Mucosa of stomach (tissue), 1 donor: ENCODE results near the gene SLC6A3.

Experiments used
- H3K27me3 ChIP-seq: one replicate; pipeline ENCODE4 v1.7.0; 2013; ENCODE audit warnings: mild to moderate bottlenecking, low read length; ENCODE audit not compliant: control insufficient read depth, insufficient read depth
- H3K36me3 ChIP-seq: one replicate; pipeline ENCODE4 v1.7.0; 2013; ENCODE audit warnings: low read length; ENCODE audit not compliant: control insufficient read depth, insufficient read depth
- H3K4me1 ChIP-seq: one replicate; pipeline ENCODE4 v1.7.0; 2013; ENCODE audit warnings: mild to moderate bottlenecking, low read length; ENCODE audit not compliant: control insufficient read depth, insufficient read depth
- H3K4me3 ChIP-seq: one replicate; pipeline ENCODE4 v1.7.0; 2013; ENCODE audit warnings: low read length
- H3K9ac ChIP-seq: one replicate; pipeline ENCODE4 v1.7.0; 2013; ENCODE audit warnings: mild to moderate bottlenecking, low read length, moderate library complexity
- H3K9me3 ChIP-seq: one replicate; pipeline ENCODE4 v1.7.0; 2013; ENCODE audit warnings: mild to moderate bottlenecking, low read length, moderate library complexity; ENCODE audit not compliant: control insufficient read depth
- donor health status: Pancreatic carcinoma.

SLC6A3 gene

DNA sequence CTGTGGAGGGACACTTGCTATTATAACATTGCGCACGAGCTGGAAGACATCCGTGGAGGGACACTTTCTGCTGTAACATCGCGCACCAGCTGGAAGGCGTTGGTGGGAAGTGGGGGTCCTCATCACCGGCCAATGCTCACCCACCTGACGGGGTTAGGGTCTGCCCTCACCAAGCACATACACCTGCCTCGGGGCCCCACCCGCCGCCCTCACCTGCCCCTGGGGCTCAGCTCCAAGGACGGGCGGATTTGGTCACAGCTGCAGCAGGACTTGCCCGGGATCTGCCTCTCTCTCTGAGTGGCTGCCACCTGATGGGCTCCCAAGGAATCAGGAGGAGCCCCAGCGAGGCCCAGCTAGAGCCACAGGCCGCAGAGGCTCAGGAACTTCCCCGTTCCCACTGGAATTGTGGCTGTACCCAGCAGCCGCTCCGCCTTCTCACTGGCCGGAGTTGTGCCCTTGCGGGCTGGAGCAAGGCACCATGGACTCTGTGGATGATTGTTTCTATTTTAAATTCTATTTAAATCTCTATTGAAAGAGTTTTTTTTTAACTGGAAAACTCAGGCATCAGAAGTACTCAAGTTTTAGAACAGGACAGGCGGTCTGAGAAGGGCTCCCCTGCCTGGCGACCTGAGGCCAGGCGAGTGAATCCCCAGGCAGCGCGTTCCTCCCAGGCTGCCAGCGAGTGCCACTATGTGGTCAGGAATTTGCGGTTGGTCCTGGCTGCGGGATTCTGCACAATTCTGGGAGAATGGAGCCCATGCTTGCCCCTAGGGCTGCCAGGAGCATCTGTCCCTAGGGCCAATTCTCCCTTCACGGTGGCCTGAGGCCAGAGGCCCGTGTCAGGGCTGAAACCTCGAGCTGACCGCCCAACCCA lies 38.9 kb upstream of the SLC6A3 start:
- no peak overlapping the region for H3K4me3 ChIP-seq
- H3K27me3 ChIP-seq = no peaks in the 10 kb centered on the region
- no peaks in the 10 kb centered on the region for H3K36me3 ChIP-seq
- no peaks in the 10 kb centered on the region for H3K4me1 ChIP-seq
- H3K9me3 ChIP-seq = no peaks in the 10 kb centered on the region
- H3K9ac ChIP-seq = no peak overlapping the region

DNA sequence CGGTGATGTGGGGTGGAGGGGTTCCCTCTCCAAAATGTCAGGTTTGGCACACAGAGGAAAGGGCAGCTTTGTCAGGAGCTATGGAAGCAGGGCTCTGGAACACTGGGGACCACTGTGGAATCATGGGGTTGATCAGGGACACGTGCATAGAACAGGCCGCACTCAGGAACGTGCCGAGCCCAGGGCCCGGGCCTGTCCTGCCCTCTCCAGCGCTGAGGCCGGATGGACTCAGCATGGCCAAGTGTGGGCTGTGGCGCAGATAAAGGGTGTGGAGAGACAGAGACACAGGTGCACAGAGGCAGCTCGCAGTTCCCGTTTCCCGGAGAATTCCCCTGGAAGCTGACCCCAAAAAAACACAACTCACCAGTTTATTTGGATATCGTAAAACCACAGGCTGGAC lies 37.8 kb upstream of the SLC6A3 start:
- H3K36me3 ChIP-seq = no peaks in the 10 kb centered on the region

DNA sequence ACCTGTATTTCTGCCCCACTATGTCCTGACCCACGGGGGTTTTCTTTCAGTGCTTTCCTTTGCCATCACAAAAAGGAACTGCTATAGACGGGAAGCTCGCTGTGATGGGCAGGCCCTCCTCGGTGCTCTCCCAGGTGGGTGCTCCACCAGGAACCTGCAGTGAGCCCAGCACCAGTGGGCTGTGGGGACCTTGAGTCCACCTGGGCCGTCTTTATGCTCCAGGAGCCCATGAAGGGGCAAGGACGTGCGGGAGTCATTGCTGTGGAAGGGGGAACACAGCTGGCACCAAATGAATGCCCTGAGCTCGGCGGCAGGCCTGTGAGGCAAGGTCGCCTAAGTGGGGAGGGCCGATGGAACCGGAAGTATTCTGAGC lies 36.7 kb upstream of the SLC6A3 start:
- Histone ChIP-seq H3K4me1 (no peaks in the 10 kb centered on the region), H3K36me3 (no peaks in the 10 kb centered on the region), H3K27me3 (no peaks in the 10 kb centered on the region), H3K4me3 (no peak overlapping the region), H3K9me3 (no peaks in the 10 kb centered on the region), H3K9ac (no peak overlapping the region)

More for the DNA sequence above, 37.8 kb upstream of the SLC6A3 start:
- no peak overlapping the region for H3K9ac ChIP-seq
- H3K9me3 ChIP-seq = no peaks in the 10 kb centered on the region
- H3K27me3 ChIP-seq = no peaks in the 10 kb centered on the region
- H3K4me1 ChIP-seq = no peaks in the 10 kb centered on the region
- H3K4me3 ChIP-seq = no peak overlapping the region

DNA sequence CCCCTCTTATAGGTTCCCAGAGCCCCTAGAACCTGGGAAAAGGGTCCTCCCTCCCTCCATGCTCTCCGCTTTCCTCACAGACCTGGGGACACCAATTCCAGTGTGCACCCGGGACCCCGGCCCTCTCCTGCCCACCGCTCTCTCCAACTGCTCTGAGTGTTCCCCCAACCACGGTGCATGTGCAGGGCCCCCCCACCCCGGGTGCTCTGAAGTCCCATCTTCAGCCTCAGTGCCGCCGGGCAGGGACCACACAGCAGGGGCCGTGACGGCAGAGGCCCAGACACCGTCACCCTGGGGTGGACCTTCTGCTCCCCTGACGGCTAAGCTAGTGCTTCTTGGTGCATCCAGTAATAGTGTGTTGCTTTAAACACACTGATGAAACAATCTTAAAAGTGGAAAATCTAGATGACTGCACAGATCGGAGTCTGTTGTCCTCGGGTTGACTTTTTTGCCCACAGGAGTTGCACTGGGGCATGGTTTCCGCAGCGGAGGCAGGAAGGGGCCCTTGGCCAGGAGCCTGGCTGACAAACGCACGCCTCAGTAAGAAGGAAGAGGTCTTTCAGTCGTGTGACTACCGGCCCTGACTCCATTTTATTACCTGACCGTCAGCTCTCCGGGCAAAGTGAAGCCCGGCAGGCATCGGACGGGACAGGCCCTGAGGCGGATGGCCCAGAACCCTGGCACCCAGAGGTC lies 36.2 kb upstream of the SLC6A3 start:
- H3K9me3 ChIP-seq = no peaks in the 10 kb centered on the region
- no peaks in the 10 kb centered on the region for H3K27me3 ChIP-seq
- no peaks in the 10 kb centered on the region for H3K4me1 ChIP-seq
- no peak overlapping the region for H3K9ac ChIP-seq
- H3K36me3 ChIP-seq = no peaks in the 10 kb centered on the region
- no peak overlapping the region for H3K4me3 ChIP-seq

DNA sequence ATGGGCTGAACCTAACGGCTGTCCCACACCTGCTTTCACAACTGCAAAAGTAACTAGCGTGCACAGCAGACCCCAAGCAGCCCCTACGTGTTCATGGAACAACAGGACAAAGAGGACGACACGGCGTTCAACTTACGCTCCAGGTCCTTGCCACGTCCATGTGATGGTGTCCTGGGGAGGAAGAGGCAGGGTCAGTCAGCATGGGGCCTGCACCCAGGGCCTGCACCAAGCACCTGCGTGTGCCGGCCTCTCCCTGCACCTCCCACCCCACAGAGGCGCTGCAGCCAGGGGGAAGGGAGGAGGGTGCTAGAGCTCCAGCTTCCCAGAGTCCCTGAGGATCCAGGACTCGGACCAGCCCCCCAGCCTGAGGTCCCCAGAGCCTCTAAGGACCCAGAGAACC lies 35.6 kb upstream of the SLC6A3 start:
- Histone ChIP-seq H3K27me3 (no peaks in the 10 kb centered on the region), H3K4me1 (no peaks in the 10 kb centered on the region), H3K36me3 (no peaks in the 10 kb centered on the region), H3K4me3 (no peak overlapping the region), H3K9me3 (no peaks in the 10 kb centered on the region), H3K9ac (no peak overlapping the region)

DNA sequence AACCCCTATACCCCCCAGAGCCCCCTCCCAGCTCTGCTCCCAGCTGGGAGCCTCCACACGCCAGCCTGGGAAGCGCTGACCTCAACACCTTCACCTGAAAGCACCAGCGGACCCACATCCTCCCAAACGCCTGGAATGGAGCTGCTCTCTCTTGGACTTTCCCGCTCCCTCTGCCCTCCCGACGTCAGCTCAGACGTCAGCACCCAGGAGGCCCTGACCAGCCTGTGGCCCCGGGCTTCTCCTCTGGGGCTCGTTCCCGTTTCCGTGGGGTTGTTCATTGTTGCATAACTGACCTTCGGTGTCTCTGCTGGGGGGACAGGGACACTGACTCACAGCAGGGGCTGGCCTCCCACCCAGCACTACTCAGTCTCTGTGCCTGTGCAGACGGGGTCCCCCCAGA lies 35.0 kb upstream of the SLC6A3 start:
- no peaks in the 10 kb centered on the region for H3K27me3 ChIP-seq
- H3K4me3 ChIP-seq = no peak overlapping the region
- no peaks in the 10 kb centered on the region for H3K4me1 ChIP-seq
- H3K36me3 ChIP-seq = no peaks in the 10 kb centered on the region
- H3K9me3 ChIP-seq = no peaks in the 10 kb centered on the region
- H3K9ac ChIP-seq = no peak overlapping the region

DNA sequence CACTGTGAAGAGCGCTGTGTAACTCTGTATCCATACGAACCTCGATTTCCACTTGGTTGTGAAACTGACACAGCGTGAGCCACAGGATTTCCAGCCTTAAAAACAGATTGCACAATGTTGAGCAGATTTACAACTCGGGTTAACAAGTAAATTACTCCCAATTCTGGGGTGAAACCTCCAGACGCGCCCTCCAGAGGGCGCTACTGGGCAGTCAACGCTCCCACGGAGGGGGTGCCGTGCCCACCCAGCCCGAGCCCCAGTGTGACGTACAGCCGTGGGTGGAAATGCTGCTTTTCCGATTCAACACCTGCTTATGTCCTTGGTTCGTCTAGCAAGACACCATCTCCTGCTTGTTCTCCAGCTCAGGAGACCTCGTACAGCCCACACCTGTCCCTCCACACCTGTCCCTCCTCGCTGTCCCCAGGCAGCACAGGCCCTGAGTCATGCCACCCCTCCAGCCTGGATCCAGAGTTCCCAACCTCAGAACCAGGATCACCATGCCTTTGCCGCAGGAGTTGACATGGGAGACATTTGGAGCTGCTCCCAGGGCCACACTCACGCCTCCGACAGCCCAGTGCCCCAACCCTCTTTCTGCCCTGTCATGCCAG lies 34.4 kb upstream of the SLC6A3 start:
- no peaks in the 10 kb centered on the region for H3K36me3 ChIP-seq
- no peak overlapping the region for H3K9ac ChIP-seq
- no peaks in the 10 kb centered on the region for H3K4me1 ChIP-seq
- no peaks in the 10 kb centered on the region for H3K27me3 ChIP-seq
- no peaks in the 10 kb centered on the region for H3K9me3 ChIP-seq
- H3K4me3 ChIP-seq = no peak overlapping the region

DNA sequence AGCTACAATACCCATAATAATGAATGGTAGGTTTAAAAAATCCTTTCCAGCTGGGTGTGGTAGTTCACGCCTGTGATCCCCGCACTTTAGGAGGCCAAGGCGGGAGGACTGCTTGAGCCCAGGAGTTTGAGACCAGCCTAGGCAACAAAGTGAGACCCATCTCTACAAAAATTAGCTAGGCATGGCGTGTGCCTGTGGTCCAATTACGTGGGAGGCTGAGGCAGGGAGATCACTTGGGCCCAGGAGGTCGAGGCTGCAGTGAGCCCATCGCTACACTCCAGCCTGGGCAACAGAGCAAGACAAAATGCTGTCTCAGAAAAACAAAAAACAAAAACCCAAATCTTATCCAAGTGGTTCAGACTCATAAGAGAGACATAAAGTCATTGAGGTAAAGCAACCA lies 33.8 kb upstream of the SLC6A3 start:
- Histone ChIP-seq H3K9me3 (no peaks in the 10 kb centered on the region), H3K4me1 (no peaks in the 10 kb centered on the region), H3K36me3 (no peaks in the 10 kb centered on the region), H3K9ac (no peak overlapping the region), H3K4me3 (no peak overlapping the region), H3K27me3 (no peaks in the 10 kb centered on the region)

DNA sequence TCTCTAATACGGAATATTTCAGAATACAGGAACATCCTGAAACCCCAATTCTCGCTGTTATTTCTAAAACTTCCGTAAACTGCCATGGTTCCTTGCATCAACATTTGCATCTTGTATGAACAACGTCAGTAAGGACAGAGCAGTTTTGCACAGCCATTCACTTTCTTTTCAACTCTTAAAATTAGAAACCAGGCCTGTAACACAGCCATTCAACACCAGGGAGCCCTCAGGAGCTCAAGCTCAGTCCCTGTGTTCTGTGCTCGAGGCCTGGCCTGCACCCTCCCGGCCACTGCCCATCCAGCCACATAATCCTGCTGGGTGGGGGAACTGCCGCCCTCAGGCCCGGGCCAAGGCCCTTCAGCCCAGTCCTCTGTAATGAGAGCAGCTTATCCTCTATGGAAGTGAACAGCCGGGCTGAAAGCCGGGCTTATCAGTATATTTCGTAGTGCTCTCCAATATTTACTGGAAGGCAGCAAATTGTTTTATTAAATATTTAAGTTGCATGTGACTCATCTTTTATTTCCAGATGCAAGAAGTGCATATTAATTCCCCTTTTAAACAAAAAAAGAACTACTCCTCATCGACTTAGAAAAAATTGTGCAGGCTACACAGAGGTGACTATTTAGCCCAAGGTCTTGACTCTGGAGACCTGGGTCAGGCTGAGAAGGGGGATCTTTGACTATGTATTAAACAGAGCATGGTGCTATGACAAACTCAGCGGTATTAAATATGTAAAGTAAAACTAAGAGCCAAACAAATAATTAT lies 33.2 kb upstream of the SLC6A3 start:
- no peaks in the 10 kb centered on the region for H3K9me3 ChIP-seq
- H3K27me3 ChIP-seq = no peaks in the 10 kb centered on the region
- H3K4me3 ChIP-seq = no peak overlapping the region
- H3K36me3 ChIP-seq = no peaks in the 10 kb centered on the region
- H3K4me1 ChIP-seq = no peaks in the 10 kb centered on the region
- no peak overlapping the region for H3K9ac ChIP-seq

DNA sequence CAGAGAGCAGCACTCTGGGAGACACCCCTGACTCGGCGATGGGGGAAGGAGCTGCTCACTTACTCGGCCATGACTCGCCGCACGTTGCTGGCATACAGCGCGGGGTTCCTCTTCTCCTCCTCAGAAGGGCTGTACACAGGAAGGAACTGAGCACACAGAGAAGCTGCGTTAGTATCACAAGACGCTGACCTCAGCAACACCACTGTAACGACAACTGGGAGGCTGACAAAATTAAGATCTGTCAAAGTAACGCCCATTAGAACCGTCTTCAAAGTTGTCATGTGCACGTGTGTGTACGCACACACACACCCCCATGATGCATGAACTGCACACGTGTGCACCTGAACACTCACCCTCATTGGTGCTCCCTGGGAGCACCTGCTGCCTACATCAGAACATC lies 32.1 kb upstream of the SLC6A3 start:
- H3K27me3 ChIP-seq = no peaks in the 10 kb centered on the region
- H3K4me1 ChIP-seq = no peaks in the 10 kb centered on the region
- H3K9ac ChIP-seq = no peak overlapping the region
- no peaks in the 10 kb centered on the region for H3K36me3 ChIP-seq
- H3K9me3 ChIP-seq = no peaks in the 10 kb centered on the region
- H3K4me3 ChIP-seq = no peak overlapping the region

DNA sequence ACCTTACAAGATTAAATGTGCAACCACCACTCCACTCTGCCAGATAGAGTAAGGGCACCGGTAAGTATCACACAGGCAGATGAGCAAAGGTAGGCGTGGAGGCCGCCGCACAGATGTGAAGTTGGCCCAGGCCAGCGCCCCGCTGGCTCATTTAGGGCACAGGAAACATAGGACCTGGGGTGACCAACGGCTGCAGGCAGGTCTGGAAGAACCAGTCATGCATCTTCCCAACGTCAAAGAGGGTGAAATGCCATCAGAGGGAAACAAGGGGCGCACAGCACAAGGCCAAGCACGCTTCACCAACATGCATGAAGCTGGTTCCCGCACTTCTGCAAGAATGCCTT lies 31.7 kb upstream of the SLC6A3 start:
- Histone ChIP-seq H3K9me3 (no peaks in the 10 kb centered on the region), H3K9ac (no peak overlapping the region), H3K4me1 (no peaks in the 10 kb centered on the region), H3K36me3 (no peaks in the 10 kb centered on the region), H3K4me3 (no peak overlapping the region), H3K27me3 (no peaks in the 10 kb centered on the region)
